Activated naive CD4-positive, alpha-beta T cell (primary cell): ENCODE measurements around the gene ABCD1.

ENCODE experiments used
- DNase-seq, 4 experiments: peaks; one replicate each; lab custom pipeline; 2025; lab: John Stamatoyannopoulos, UW

The ABCD1 gene

DNA sequence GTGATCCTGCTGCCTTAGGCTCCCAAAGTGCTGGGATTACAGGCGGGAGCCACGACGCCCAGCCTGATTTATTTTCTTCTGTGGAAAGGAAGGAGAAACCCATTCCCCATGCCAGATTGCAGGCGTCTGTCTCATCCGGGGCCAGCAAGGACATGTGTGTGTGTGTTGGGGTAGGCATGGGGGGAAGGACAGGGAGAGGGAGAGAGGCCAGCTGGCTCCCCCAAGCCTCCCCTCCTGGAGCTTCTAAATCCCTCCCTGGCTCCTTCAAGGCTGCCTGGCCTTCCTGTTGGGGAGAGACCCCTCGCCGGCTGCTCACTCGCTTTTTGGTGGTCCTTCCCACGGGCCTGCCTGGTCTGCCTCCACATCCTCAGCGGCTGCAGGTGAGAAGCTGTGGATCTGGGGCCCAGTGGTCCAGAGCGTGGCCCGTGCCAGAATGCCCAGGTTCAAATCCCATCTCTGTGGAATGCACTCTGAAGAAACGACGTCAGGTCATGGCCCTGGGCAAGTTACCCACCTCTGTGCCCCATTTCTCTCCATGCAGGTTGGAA is 38.0 kb downstream of the ABCD1 start:
- DNase-seq: no peak

DNA sequence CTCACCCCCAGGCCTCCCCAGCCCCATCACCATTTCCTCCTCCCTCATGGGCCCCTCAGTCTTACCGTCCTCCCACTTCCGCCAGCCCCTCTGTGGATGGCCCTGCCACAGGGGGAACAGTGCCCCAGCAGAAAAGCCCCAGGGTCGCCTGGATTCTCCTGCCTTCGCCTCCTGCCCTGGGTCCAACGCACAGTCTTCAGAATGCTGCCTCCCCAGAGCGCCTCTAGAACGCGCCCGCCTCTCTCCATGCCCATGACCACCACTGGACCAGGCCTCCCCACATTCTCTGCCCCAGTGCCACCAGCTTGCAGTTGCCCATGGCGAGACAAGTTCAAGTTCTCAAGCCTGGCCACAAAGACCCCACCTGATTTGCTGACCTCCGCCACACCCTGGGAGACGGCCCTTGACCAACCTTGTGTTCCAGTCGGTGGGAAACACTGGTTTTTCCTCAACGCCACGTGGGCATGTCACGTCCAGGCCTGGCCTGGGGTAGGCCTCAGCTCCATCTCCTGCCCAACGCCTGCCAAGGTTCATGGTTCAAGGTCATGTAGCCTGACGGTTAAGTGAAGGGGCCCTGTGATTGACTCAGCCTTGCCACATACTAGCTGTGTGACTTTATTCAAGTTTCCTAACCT is 38.8 kb downstream of the ABCD1 start:
- DNase-seq: no peak

DNA sequence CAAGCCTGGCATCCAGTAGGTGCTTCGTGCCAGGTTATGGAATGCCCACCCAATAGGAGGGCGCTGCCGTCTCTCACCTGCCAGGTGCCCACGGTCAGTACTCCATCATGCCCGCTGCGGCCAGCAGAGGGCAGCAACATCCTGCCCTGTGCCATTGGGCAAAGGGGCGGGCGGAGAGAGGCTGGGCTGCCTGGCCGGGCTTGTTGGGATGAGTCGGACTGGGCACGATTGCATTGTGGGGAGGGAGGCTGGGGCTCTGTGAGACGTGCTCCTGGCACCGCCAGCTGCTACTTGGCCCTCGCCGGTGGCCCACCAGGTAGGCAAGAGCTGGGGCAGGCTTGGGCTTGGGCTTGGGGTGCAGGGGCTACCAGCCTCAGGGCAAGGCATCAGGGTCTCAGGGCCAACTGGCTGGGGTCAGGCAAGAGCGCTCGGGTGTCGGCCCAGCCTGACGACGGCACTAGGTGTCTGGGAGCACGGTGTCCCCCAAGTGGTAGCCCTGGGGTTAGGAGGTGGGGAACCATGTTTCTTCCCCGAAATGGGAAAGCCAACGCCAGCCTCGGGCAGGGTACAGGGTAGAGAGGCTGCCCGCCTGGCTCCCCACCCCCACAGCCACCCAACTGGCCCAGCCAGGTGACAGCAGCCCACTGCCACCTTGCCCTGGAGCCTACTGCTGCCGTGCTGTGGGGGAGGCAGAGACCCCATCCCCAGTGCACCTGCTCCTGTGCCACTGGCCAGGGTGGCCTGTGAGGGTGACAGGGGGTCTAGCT is 39.5 kb downstream of the ABCD1 start, which contains the start of gene PLXNB3:
PLXNB3 (plus strand) TSS at position 261 of the 767 bp plus-strand sequence. CDS start 1,287 bp downstream, outside the sequence.
- peak; percentile 12 to 74 (median 49) for DNase-seq

DNA sequence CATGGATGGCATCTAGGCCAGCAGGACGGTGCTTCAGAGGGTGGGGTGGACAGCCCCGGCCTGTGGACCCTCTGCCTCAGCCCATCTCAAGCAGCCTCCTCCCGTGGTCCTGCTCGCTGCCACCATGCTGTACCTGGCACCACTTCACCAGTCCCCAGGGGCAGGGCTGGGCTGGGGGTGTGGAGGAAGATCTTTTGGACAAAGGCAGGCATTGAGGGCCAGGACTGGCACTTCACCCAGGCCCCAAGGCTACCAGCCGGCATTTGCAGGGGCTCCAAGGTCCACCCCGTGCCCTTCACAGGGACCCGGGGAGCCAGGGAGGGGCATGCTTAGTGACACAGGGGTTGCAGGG is 40.1 kb downstream of the ABCD1 start:
- no peak for DNase-seq

DNA sequence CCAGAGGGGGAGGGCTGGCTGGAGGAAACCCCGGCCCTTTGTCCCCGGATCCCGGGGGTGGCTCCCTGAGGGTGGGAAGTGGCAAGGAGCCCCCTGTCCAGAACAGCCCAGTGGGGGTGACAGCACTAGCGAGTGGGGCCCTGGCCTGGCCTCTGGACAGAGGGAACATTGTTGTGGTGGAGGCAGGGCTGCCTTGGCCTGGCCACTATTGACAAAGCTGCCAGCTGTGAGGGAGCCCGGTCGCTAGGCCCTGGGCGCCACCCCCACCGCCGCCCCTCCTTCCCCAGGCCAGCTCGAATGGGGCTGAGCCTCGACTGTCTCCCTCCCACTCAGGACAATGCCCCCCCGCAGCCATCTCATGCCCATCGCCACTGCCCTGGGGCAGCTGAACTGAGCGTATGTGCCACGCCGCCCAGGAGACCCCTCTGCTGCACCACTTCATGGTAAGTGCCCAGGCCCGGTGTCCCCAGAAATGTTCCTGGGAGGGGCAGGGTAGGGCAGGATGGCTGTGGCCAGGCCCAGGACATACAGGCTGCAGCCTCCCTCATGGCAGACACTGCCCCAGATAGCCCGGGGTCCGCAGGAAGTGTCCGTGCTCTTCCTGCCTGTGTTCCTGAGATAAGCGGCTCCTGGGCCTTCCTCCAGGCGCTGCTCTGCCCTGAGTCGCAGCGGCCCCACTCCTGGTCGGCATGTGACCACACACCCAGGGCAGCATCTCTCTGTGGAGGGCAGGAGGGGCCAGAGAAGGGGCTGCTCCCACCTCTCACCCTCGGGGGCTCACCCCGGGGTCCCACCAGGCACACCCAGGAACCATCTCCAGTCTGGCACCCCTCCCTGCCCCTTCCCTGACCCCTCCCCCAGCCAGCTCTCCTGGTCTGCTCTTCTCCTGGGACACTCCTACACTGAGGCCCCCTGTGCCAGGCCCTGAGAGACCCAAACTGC is 40.8 kb downstream of the ABCD1 start:
- no peak for DNase-seq

DNA sequence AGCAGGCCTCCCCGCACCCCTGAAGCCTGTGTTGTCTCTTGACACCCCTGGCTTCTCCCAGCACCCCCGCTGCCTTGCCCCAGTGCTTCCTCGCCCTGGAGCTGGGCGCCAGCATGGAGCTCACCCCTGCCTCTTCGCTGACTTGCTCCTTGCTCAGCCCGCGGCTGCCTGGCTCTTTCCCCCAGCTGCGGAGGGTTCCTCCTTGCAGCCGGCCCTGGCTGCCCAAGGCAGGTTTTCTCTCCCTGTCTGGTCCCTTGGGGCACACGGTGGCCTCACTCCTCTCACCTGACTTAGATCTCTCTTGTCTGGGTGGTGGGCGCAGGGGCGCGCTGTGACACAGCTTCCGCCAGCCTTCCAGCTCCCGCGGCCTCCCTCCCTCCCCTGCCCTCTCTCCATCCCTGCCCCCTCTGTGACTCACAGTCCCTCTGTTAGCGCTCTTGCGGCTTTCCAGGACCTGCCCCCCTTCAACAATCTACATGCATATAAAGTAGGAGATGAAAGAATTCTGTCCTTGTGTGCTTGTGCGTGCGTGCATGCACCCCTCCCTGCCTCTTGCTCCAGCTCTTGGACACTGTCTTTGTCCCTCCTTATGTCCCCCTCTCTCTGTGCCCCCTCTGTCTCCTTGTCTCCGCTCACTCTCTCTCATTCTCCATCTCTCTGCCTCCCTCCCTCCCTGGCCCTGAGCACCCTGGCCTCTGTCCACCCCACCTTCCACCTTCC is 41.6 kb downstream of the ABCD1 start:
- DNase-seq: no peak

DNA sequence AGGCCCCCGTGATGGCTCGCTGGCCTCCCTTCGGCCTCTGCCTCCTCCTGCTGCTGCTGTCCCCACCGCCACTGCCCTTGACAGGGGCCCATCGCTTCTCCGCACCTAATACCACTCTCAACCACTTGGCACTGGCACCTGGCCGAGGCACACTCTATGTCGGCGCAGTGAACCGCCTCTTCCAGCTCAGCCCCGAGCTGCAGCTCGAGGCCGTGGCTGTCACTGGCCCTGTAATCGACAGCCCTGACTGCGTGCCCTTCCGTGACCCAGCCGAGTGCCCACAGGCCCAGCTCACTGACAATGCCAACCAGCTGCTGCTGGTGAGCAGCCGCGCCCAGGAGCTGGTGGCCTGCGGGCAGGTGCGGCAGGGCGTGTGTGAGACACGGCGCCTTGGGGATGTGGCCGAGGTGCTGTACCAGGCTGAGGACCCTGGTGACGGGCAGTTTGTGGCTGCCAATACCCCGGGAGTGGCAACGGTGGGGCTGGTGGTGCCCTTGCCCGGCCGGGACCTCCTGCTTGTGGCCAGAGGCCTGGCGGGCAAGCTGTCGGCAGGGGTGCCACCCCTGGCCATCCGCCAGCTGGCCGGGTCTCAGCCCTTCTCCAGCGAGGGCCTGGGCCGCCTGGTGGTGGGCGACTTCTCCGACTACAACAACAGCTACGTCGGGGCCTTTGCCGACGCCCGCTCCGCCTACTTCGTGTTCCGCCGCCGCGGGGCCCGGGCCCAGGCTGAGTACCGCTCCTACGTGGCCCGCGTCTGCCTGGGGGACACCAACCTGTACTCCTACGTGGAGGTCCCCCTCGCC is 42.4 kb downstream of the ABCD1 start:
- DNase-seq: no peak

DNA sequence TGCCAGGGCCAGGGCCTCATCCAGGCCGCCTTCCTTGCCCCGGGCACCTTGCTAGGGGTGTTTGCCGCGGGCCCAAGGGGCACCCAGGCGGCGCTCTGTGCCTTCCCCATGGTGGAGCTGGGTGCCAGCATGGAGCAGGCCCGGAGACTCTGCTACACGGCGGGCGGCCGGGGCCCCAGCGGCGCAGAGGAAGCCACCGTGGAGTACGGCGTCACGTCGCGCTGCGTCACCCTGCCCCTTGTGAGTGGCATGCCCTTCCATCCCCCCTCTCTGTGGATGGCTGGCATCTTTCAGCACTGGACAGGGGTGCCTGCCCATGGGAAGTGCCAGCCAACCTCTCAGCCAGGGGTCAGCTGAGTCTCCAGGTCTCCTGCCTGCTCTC is 43.0 kb downstream of the ABCD1 start:
- DNase-seq: no peak

DNA sequence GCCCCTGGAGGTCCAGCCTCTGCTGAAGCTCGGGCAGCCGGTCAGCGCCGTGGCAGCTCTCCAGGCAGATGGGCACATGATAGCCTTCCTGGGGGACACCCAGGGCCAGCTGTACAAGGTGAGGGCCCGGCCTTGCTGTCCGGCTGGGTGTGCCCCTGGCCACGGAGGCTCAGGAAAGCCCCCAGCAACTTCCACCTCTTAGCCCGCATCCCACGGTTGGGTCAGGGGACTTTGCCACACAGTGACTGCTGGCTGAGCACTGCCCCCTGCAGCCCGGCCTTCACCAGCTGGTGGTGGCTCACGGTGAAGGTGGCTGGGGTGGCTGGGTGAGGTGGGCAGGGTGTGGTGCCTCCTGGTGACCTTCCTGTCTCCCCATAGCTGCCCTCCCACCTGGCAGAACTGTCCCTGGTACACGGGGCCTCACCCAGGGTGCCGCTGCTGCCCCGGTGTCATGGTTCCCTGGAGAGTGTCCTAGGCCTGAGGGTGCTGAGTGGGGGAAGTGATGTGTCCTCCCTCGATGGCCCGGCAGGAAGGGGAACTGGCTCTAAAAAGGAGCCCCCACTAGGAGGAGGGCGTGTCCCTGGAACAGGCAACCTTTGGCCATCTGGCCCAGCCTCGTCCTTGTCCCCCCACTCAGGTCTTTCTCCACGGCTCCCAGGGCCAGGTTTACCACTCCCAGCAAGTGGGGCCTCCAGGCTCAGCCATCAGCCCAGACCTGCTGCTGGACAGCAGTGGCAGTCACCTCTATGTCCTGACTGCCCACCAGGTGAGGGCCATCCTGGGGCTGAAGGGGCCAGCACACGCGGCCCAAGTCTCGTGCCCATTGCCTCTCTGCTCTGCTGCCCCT is 43.9 kb downstream of the ABCD1 start:
- DNase-seq: no peak

DNA sequence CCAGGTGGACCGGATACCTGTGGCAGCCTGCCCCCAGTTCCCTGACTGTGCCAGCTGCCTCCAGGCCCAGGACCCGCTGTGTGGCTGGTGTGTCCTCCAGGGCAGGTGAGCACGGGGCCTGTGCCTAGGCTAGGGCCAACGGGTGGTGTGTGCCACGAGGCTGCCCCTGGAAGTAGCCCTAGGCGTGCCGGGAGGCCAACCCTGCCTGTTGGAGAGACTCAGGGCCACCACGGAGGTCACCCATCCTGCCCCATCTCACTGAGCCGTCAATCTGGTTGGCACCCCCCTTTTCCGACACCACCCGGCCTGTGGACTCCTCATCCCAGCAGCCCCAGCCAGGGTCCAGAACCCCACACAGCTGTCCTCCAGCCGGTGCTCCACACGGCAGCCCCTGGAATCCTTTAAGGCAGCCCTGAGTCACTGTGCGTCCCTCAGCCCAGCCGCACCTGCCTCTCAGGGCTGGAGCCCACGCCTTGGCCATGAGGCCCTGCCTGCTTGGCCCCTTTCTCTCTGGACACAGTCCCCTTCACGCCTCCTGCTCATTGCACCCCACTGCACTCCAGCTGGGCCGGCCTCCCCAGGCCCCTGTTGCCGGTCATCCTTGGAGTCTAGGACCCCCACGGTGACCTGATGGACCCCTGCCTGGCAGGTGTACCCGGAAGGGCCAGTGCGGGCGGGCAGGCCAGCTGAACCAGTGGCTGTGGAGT is 44.7 kb downstream of the ABCD1 start:
- no peak for DNase-seq

DNA sequence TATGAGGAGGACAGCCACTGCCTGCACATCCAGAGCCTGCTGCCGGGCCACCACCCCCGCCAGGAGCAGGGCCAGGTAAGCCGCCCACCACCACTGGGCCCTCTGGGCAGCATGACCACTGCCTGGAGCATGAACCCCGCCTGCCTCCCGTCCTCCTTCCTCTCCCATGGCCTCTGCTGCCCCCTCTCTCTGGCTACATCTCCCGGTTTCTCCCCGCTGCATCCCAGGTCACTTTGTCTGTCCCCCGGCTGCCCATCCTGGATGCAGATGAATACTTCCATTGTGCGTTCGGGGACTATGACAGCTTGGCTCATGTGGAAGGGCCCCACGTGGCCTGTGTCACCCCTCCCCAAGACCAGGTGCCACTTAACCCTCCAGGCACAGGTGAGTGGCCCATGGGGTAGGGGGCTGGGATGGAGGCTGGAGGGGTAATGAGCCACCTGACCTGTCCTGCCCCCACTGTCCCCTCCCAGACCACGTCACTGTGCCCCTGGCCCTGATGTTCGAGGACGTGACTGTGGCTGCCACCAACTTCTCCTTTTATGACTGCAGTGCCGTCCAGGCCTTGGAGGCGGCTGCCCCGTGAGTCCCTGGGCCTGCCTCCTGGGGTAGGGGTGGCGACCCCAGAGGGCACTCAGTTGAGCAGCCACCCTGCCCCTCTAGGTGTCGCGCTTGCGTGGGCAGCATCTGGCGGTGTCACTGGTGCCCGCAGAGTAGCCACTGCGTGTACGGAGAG is 45.4 kb downstream of the ABCD1 start:
- DNase-seq: no peak

DNA sequence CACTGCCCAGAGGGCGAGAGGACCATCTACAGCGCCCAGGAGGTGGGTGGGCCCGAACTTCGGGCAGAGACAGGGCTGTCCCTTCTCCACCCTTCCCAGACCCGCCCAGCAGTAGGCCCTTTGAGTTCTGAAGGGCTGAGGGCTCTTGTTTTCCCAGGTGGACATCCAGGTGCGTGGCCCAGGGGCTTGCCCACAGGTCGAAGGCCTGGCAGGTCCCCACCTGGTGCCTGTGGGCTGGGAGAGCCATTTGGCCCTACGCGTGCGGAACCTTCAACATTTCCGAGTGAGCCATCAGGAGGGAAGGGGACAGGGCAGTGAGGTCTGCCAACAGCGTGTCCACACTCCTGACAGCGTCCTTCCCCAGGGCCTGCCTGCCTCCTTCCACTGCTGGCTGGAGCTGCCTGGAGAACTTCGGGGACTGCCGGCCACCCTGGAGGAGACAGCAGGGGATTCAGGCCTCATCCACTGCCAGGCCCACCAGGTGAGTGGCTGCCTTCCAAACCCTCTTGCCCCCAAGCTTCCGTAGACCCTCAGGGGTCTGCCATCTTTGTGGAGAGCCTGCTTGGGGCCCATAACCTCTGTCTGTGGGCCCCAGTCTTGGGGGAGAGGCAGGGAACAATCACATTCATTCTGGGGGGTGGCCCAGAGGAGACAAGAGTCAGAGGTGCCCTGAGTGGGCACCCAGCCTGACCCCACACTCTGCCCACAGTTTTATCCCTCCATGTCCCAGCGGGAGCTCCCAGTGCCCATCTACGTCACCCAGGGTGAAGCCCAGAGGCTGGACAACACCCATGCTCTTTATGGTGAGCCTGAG is 46.2 kb downstream of the ABCD1 start:
- no peak for DNase-seq

DNA sequence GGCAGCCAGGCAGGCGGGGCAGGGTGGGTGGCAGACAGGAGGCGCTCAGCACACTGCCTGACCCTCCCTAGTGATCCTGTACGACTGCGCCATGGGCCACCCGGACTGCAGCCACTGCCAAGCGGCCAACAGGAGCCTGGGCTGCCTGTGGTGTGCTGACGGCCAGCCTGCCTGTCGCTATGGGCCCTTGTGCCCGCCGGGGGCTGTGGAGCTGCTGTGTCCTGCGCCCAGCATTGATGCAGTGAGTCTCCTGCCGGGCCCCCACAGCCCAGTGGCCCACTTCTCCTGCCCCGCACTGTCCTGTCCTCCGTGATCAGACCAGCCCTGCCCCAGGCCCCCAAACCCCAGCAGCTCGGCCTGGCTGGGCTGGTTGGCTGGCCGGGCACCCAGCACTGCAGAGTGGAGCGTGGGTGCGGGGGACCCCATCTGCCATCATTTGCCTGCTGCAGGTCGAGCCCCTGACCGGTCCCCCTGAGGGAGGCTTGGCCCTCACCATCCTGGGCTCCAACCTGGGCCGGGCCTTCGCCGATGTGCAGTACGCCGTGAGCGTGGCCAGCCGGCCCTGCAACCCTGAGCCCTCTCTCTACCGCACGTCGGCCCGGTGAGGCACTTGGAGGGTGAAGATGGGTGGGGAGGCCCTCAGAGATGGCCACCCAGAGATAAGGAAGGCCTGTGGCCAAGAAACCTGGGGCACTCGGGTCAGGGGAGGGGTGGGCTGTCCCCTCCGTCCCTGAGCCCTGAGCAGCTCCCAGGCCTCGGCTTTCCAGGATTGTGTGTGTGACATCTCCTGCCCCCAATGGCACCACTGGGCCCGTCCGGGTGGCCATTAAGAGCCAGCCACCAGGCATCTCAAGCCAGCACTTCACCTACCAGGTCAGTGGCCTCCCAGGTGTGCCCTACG is 47.0 kb downstream of the ABCD1 start:
- no peak for DNase-seq

DNA sequence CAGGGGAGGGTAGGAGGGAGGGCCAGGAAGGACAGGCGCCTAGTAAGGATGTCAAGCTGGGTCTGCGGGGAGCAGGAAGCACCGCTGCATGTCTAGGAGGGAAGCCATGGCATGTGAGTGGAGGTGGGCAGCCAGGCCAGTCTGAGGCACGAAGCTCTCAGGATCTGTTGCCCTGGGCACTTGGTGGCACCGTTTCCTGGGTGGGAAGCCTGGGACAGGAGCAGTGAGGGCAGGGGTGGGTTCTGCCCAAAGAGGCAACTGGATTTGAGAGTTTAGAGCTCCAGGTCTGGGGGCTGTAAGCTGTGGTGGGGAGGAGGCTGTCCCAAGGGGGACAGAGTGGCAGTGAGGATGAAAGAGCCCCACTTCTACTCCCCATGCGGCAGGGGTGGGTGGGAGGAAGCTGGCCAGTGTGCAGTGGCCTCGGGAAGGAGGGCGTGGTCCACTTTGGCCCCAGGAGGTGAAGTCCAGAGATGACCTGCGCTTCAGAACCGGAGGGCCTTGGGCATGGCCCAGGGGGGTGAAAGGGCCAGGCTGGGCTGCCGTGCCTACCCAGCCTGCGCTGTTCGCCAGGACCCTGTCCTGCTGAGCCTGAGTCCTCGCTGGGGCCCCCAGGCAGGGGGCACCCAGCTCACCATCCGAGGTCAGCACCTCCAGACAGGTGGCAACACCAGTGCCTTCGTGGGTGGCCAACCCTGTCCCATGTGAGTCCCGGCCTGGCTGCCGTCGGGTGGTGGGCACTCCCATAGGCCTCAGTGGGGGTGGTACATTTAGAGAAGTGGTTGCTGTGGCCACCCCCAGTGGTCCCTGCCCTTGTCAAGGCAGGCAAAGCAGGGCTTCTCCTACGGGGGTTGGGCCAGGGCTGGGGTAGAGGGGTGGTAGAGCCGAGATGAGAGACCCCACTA is 47.9 kb downstream of the ABCD1 start:
- DNase-seq: no peak

DNA sequence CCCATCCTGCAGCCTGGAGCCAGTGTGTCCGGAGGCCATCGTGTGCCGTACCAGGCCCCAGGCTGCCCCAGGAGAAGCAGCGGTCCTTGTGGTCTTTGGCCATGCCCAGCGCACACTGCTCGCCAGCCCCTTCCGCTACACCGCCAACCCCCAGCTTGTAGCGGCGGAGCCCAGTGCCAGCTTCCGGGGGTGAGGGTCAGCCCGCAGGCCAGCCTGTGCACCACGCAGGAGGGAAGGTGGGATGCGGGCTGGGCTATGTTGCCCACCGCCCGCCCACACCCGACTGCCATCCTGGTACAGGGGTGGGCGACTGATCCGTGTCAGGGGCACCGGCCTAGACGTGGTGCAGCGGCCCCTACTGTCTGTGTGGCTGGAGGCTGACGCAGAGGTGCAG is 48.6 kb downstream of the ABCD1 start:
- DNase-seq: no peak
